Nephron progenitor cell (in vitro differentiated cells): ENCODE measurements around the gene KRT35.
A peak's percentile ranks its signal among the peaks of the same experiment; 100 is the strongest.

Experiments used
- DNase-seq: peaks from one replicate; pipeline ENCODE4 v3.0.0; 2021
- H3K27ac Mint-ChIP-seq: 2 replicates; pipeline ENCODE4 v1.8.0; 2021; ENCODE audit warnings: mild to moderate bottlenecking, moderate library complexity, mixed read lengths
- H3K27me3 Mint-ChIP-seq: 2 replicates; pipeline ENCODE4 v1.8.0; 2021; ENCODE audit warnings: mild to moderate bottlenecking, low read depth, mixed read lengths; ENCODE audit not compliant: poor library complexity
- H3K36me3 Mint-ChIP-seq: 2 replicates; pipeline ENCODE4 v1.8.0; 2021; ENCODE audit warnings: low read depth, mixed read lengths
- H3K4me1 Mint-ChIP-seq: 2 replicates; pipeline ENCODE4 v1.8.0; 2021; ENCODE audit warnings: mixed read lengths
- H3K4me3 Mint-ChIP-seq: 2 replicates; pipeline ENCODE4 v1.8.0; 2021; ENCODE audit warnings: mild to moderate bottlenecking, moderate library complexity, mixed read lengths
- H3K9me3 Mint-ChIP-seq: 2 replicates; pipeline ENCODE4 v1.8.0; 2021; ENCODE audit warnings: mild to moderate bottlenecking, moderate library complexity, mixed read lengths
- TF ChIP-seq, protein P1 (sequence below): fragments of 200-600 bp; sonication (generic); IDR thresholded peaks from 2 replicates; pipeline ENCODE4 v1.5.0; 2021; ENCODE audit warnings: antibody characterized with exemption

Gene KRT35

DNA sequence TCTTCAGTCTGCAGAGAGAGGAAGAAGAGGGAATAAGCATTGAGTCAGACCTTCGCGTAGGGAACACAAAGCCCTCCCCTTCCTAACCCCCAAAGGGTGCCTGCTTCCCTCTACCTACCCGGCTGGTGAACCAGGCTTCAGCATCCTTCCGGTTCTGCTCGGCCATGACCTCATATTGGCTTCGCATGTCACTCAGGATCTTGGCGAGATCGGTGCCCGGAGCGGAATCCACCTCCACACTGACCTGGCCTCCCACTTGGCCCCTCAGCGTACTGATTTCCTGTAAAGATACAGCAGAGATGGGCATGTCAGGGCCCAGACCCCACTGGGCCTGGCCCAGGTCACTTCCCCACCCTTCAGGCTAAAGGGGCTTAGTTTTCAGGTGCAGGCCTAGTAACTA lies 43.3 kb upstream of the KRT35 start:
- H3K9me3 Mint-ChIP-seq = no peaks in the 10 kb centered on the region
- no peak for DNase-seq
- H3K36me3 Mint-ChIP-seq = peaks cover 19% of the 10 kb centered on the region
- peaks cover 22% of the 10 kb centered on the region for H3K27me3 Mint-ChIP-seq
- no peak overlapping the region for H3K4me3 Mint-ChIP-seq
- peaks cover 64% of the 10 kb centered on the region for H3K4me1 Mint-ChIP-seq
- H3K27ac Mint-ChIP-seq = peak overlapping the region; percentile 83
- TF ChIP-seq, protein P1, sequence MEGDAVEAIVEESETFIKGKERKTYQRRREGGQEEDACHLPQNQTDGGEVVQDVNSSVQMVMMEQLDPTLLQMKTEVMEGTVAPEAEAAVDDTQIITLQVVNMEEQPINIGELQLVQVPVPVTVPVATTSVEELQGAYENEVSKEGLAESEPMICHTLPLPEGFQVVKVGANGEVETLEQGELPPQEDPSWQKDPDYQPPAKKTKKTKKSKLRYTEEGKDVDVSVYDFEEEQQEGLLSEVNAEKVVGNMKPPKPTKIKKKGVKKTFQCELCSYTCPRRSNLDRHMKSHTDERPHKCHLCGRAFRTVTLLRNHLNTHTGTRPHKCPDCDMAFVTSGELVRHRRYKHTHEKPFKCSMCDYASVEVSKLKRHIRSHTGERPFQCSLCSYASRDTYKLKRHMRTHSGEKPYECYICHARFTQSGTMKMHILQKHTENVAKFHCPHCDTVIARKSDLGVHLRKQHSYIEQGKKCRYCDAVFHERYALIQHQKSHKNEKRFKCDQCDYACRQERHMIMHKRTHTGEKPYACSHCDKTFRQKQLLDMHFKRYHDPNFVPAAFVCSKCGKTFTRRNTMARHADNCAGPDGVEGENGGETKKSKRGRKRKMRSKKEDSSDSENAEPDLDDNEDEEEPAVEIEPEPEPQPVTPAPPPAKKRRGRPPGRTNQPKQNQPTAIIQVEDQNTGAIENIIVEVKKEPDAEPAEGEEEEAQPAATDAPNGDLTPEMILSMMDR = no peak

DNA sequence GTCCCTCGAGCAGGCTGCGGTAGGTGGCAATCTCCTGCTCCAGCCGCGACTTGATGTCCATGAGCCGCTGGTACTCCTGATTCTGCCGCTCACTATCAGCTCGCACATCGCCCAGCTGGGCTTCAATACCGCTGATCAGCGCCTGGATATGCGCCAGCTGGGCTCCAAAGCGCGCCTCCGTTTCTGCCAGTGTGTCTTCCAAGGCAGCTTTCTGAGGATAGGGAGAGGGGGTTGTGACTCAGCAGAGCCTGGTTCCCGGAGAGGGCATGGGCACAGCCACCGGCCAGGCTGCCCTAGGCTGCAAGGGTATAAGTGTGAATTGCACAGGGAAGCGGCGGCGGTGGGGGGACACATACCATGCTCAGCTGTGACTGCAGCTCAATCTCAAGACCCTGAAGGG lies 42.8 kb upstream of the KRT35 start:
- H3K27ac Mint-ChIP-seq = peak overlapping the region; percentile 83
- peaks cover 21% of the 10 kb centered on the region for H3K27me3 Mint-ChIP-seq
- peaks cover 19% of the 10 kb centered on the region for H3K36me3 Mint-ChIP-seq
- no peaks in the 10 kb centered on the region for H3K9me3 Mint-ChIP-seq
- DNase-seq = no peak
- no peak overlapping the region for H3K4me3 Mint-ChIP-seq
- TF ChIP-seq, protein P1 = no peak
- peaks cover 63% of the 10 kb centered on the region for H3K4me1 Mint-ChIP-seq

DNA sequence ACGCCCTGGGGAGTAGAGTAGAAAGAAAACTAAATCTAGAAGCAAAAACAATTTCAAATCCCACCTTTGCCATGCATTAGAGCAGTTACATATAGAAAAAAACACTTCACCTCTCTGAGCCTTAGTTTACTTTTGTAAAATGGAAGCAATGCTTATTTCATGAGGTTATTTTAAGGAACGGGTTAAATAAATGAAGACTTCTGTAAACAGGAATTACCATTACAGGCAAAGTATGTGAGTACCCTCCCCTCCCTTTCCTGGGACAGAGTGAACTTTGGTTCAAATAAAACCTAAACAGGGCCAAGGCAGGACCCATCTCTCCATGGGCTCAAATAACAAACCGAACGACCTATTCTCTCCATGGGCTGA lies 42.3 kb upstream of the KRT35 start:
- Mint-ChIP-seq H3K36me3 (peaks cover 19% of the 10 kb centered on the region), H3K9me3 (no peaks in the 10 kb centered on the region), H3K27ac (no peak overlapping the region), H3K4me3 (no peak overlapping the region), H3K27me3 (peaks cover 15% of the 10 kb centered on the region), H3K4me1 (peaks cover 58% of the 10 kb centered on the region)
- DNase-seq = no peak
- TF ChIP-seq, protein P1 = no peak

DNA sequence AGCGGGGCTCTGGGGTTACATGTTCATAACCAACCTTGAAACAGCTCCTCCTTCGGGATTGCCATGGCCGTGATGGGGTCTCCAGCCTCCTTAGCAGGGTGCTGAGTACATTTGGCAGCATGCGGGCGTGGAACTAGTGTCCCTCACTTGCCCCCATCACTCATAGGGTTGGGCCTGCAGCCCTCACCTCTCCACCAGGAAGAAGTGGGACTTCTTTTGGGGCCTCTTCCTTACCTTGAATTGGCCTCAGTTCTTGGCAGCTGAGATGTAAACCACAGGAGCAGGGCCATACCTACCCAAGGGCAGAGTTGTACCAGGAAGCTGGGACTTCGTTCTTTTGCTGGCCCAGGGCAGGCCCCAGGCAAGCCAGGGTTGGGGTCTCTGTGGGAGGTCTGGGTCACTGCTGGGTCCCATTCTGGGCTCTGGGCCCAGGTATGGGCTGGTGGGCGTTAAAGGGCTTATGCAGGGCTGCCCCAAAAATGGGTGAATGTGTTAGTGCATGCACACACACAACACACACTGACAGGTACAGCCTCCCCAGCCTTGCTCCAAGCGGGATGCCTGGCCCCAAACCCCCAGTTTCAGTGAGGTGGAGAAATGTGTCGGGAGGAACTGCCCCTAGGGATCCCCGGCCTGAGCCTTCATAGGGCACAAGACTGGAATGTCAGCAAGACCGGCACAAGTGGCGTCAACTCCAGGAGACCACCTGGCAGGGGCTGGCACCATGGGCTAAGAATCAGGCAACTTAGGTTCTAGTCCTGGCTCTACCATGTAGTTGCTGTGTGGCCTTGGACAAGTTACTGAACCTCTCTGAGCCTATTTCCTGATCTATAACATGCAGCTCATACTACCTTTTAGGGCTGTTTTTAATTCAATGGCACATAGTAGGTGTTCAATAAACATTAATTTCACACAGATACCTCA lies 41.6 kb upstream of the KRT35 start:
- Mint-ChIP-seq H3K36me3 (peaks cover 19% of the 10 kb centered on the region), H3K4me1 (peaks cover 57% of the 10 kb centered on the region), H3K9me3 (no peaks in the 10 kb centered on the region), H3K4me3 (no peak overlapping the region), H3K27me3 (peaks cover 15% of the 10 kb centered on the region), H3K27ac (no peak overlapping the region)
- TF ChIP-seq, protein P1 = no peak
- no peak for DNase-seq

DNA sequence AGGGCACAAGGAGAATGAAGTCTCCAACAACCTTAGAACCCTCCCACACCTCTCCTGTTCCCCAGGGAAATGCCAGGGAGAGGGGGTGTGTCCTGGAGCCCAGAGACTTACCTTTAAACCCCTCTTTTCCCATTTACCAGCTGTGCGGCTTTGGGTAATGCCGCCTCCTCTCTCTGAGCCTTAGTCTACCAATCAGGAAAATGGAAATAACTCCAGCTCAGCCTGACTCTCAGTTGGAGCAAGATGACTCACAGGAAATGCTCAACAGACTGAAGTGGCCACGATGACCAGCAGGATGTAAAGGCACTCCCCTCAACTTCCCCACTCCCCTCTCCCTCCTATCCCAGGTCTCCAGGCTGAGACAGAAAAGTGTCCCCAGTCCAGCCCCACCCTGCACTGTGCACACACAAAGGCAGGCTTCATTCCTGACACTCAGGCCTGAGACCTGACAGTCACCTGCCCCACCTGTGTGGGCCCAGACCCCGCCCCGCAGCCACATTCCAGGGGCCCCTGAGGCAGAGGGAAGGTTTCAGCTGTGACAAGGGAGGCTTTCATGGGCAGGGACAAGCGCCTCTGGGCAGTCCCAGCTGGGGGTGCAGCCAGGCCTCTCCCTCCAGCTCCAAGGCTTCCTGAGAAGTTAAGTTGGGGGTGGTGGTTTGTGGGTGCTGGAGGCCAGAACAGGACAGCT lies 40.8 kb upstream of the KRT35 start:
- Mint-ChIP-seq H3K27ac (no peak overlapping the region), H3K9me3 (no peaks in the 10 kb centered on the region), H3K27me3 (peaks cover 7% of the 10 kb centered on the region), H3K4me3 (no peak overlapping the region), H3K36me3 (peaks cover 15% of the 10 kb centered on the region), H3K4me1 (peaks cover 51% of the 10 kb centered on the region)
- DNase-seq = no peak
- TF ChIP-seq, protein P1 = no peak
